ENCODE results near the gene EML1.
"Not testable (repeated sequence)": the region's sequence is repeated elsewhere in the genome, so short reads cannot be mapped to it uniquely, and the experiment has no call there.

EML1 gene

DNA sequence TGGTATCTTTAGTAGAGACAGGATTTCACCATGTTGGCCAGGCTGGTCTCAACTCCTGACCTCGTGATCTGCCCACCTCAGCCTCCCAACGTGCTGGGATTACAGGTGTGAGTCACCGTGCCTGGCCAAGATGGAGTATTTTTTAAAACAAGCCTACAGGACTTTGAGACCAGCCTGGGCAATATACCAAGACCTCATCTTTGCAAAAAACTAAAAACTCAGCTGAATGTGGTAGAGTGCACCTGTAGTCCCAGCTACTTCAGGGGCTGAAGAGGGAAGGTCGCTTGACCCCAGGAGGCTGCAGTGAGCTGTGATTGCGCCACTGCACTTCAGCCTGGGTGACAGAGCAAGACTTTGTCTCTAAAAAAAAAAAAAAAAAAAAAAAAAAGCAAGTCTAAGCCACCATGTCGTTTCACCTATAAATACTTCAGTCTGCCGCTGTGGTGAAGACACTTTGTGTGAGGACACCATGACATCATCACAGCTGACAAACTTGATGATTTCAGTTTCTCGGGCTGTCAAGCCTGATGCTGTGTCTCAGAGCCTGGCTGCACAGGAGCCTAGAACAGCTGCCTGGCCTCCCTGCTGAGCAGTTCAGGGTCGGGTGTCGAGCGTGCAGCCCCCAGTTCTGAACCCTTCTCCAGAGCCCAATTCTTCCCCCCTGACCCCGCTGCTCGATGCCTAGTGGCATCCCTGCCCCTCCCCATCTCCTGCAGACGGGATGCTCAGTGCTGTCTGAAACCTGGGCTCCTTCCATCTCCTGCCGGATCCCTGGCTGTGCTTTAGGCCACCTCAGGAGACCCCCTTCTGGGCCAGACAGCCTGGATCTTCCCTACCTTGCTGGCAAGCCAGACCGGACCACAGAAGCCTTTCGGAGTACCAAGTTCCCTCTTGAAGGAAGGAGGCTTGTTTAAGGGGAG lies 152.8 kb downstream of the EML1 start:
- FAIRE-seq = no peak

DNA sequence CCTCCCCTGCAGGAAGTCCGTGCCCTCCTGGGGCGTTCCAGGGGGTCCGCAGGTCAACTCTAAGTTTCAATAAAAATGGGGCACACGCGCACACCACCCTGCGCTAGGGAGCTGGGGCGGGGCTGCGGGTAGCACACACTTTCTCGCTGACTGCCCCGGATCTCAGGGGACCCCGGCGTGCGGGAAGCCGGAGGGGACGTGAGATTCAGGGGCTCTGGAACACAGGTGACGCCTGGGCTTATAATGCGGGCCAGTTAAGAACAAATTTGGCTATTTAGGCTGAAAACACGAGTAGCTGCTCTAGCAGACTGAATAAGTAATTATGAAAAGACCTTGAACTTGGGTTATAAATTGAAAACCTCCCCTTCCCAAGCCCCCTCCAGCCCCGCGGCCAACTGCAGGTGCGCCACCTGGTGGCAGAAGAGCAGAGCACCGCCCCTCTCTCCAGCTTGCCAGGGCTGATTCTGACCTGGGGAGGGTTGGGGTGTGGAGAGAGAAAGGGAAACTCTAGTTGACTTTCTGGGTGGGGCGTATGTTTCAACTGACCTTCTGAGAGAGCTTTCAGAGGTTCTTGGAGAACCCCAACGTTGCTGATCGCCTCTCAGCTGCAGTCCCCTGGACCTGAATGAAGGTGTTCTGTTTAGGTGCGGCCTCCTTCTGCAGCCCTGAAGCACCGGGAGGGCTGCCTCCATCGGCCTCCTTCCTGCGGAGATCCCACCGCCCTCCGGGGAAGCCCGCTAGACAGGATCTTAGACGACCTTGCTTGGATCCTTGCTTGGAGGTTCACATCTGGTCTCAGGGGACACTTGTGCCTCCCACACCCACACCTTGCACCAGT lies 153.7 kb downstream of the EML1 start:
- FAIRE-seq = no peak

DNA sequence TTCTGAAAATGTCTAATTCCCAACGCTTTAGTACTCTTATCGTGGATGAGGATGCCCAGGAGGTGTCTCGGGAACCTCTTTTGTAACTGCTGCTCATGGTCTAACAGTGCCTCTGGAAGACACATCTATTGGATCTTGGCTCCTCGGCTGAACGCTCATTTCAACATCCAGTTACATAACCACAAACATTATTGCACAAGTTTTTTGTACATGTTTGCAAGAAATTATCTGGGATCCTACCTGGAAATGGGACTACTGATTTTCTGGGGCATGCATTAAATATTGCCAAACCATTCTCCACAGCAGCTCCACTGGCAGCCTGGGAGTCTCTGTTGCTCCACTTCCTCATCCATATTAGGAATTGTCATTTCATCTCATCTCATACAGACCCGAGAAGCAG lies 154.5 kb downstream of the EML1 start:
- FAIRE-seq = no peak

DNA sequence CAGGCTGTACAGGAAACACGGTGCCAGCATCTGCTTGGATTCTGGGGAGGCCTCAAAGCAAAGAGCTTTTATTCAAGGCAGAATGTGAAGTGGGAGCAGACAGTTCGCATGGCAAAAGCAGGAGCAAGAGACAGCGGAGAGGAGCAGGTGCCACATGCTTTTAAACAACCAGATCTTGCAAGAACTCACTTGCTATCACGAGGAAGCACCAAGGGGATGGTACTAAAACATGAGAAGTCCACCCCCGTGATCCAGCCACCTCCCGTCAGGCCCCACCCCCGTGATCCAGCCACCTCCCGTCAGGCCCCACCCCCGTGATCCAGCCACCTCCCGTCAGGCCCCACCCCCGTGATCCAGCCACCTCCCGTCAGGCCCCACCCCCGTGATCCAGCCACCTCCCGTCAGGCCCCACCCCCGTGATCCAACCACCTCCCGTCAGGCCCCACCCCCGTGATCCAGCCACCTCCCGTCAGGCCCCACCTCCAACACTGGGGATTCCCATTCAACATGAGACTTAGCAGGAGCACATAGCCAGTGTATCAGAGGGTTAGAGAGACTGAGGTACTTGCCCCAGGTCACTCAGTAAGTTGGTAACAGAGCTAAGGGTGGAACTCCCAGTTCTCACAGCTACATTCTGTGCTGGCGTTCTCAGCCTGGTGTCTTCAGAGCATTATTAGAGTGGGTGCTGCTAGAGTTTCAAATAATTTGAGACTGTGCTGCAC lies 156.0 kb downstream of the EML1 start:
- FAIRE-seq = not testable (repeated sequence)

DNA sequence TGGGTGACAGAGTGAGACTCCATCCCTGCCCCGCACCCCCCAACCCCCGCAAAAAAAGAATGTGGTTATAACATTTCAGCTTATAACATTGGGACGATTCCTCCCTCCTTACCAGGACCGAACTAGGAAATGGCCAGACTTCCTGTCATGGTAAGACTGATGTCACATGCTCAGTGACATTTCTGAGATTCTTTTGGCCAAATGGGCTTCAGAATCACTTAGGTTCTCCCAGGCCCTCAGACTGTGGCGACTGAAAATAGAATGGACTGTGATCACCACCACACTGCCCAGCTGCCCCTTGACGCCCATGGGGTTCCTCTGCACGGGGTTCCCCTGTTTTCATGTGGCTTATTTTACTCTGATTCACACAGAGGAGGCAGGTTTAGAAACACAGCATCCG lies 157.0 kb downstream of the EML1 start:
- no peak for FAIRE-seq

DNA sequence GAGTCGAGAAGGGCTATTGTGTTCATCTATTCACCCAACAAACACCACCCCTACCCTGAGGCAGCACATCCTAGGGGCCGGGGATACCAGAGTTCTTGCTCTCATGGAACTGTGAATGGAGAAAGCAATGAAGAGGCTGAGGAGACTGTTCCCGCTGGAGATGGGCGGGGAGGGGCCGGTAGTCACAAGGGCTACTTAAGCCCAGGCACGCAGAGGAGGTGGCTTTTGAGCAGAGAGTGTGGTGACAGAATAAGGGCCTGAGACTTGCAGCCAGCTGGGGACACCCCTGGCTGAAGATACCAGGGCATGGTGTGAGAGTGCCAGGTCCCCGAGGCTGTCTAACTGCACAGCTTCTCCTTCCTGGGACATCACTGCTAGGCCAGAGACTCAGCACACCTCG lies 157.9 kb downstream of the EML1 start:
- FAIRE-seq = no peak

DNA sequence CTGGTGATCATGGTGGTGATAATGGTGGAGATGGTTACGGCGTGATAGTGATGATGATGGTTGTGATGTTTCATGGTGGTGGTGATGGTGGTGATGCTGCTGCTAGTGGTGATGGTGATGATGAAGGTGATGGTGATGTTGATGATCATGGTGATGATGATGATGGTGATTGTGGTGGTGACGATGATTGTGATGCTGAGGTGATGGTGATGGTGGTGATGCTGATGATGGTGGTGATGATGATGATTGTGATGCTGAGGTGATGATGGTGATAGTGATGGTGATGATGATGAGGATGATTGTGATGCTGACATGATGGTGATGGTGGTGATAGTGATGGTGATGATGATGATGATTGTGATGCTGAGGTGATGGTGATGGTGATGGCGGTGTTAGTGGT lies 158.8 kb downstream of the EML1 start:
- no peak for FAIRE-seq

DNA sequence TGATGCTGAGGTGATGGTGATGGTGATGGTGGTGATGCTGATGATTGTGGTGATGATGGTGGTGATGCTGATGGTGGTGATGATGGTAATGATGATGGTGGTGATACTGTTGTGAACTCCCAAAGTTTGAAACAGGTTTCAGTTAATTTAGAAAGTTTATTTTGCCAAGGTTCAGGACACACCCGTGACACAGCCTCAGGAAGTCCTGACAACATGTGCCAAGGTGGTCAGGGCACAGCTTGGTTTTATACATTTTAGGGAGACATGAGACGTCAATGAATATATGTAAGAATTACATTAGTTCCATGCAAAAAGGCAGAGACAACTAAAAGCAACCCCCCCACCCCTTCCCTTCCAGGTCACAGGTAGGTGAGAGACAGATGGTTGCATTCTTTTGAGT lies 159.2 kb downstream of the EML1 start:
- FAIRE-seq = no peak

DNA sequence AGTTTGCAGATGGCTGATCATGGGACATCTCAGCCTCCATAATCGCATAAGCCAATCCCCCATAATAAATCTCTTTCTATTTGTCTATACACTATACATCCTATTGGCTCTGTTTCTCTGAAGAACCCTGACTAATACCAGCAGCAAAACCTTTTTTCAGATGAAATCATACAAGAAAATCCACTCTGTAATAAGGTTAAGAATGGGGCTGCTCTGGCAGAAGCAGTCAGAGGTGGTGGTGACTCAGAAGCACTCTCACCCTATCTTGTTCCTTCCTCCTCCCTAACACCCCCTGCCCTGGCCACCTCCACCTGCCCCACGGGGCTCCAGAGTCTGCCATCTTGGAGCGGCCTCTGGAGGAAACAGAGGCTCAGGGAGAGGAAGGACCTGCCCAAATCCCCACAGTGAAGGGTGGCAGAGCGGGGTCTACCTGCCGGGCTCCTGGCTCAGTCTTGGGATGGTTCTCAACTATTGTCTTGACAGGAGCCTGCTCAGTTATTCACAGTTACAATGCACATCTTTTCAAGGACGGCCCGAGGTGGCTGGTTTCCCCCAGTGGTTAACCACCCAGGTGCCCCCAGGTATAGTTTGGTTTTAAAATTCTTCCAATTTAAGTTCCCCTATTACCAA lies 162.7 kb downstream of the EML1 start:
- FAIRE-seq = no peak

DNA sequence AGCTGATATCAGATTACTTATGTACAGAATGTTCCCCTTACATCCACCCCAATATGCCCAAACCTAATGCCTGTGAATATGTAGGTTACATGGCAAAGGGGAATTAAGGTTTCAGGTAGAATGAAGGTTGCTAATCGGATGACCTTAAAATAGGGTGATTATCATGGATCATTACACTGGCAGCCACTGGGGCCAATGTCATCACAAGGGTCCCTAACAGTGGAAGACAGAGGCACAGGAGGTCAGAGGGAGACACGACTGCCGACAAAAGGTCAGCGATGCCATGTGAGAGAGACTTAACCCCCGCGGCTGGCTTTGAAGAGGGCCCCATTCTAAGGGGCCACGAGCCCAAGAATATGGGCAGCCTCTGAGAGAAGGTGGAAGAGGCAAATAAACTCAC lies 165.2 kb downstream of the EML1 start:
- no peak for FAIRE-seq

DNA sequence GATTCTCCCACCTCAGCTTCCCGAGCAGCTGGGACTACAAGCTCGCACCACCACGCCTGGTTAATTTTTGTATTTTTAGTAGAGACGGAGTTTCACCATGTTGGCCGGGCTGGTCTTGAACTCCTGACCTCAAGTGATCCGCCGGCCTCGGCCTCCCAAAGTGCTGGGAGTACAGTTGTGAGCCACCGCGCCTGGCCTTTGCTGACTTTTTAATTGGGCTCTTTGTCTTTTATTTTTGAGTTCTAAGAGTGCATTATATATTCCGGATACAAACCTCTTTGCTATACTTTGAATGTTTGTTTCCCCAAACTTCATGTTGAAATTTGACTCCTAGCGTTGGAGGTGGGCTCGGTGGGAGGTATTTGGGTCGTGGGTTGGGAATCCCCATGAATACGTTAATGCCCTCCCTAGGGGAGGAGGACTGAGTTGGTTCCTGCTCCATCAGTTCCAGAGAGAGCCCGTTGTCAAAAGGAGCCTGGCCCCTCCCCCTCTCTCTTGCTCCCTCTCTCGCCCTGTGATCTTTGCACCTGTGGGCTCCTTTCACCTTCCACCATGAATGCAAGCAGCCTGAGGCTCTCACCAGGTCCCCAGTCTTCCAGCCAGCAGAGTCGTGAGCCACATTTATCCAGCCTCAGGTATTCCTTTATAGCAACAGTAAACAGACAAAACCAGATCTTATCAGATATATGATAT lies 168.8 kb downstream of the EML1 start:
- FAIRE-seq = no peak

DNA sequence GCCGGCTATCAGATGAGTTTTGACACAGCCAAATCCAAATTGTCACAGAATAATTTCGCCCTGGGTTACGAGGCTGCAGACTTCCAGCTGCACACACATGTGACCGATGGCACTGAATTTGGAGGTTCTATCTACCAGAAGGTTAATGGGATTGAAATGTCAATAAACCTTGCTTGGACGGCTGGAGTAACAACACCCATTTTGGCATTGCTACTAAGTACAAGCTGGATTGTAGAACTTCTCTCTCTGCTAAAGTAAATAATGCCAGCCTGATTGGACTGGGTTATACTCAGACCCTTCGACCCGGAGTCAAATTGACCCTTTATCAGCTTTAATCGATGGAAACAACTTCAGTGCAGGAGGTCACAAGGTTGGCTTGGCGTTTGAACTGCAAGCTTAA lies 171.8 kb downstream of the EML1 start:
- no peak for FAIRE-seq

DNA sequence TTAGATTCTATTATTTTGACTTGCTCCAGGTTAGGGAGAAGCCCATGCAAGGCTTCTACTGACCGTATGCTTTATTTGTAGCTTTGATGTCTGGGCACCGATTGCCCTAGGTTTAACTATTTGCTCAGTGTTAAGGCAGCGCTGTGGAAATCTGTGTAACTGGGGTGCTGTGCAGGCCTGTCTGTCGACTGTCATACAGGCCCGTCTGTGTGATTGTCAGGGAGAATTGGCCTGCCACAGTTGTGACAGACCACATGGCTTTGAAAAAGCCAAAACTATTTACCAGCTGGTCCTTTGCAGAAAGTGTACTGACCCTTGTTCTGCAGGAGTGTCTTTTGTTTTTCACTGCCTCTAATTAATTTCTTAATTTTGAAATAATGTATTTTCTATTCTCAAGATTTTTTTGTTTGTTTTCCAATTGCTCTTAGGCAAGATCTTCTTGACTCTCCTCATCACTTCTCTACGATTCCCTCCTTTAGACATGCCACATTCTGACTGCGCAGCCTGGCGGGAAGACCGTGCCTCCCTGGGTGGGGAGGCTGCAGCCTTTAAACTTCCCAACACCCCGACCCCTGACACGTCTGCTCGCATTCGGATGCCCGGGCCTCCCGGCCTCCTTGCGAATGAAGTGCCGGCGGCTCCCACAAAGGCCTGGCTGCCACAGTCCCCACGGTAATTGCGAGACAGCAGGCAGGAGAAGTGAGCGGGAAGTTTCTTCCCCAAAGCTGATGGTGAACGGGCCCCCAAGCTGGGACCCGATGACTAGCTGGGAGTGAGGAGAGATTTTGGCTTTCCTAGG lies 173.0 kb downstream of the EML1 start:
- no peak for FAIRE-seq

DNA sequence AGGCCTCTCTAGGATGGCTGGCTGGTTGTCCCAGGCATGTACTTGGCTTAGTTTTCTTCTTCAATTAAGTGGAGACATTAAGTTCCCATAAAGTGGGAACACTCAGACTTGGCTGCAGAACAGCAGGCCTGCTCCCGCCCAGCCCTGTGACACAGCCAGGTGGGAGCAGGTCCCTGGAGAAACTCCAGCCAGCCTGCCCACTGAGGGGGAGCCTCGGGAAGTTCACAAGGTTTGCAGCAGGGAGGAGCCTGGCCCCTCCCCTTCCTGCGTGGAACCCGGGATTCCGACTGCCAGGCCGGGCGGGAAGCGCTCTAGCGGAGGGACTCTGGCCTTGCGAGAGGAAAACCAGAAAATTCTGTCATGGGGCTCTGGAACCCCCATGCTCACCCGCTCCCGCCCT lies 173.7 kb downstream of the EML1 start:
- no peak for FAIRE-seq

DNA sequence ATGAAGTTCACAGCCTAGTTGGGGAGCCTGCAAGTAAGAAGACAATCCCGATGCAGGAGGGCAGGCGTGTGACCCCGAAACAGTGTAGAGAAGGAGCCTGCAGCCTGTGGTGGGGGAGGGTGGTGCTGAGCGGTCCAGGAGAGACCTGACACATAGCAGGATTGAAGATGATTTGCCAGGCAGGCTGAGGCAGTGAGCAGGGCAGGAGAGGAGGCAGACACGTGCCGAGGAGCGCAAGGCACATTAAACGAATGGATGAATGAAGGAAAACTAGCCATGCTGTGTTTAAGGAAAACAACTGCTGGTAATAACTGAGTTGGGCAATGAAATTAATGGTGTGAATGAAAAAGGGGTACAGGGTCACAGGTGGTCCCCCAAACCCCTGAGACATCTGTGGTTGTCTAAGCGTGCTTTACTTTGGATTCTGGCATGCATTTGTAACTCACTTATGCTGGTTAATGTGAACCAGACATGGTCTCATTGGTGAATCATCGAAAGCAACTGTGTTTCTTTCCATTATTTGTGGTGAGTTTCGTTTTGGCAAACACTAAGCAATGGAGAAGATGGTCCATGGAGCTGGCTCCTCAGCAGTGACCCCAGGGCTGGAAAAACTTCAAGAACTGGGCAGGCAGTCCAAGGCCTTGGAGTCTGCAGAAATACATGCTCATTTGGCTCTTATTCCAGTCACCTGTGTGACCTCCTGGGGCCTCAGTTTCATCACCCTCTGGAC lies 175.1 kb downstream of the EML1 start:
- no peak for FAIRE-seq

DNA sequence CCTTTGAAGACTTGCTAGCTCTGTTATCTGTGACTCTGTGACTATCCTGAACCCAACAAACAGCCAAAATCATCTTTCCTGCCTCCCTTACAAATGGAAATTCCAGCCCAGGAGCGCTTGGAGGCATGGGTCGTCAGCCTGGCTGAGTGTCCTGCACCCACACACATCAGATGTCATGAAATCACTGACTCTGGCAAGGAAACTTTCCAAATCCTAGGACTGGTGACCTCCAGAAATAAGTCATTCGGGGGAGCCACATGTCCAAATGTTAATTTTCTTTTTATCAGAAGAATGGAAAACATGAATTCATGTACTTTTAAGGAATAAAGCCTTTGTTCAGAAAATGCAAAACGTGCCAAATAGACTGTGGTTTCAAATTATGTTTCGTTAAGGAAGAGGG lies 175.7 kb downstream of the EML1 start:
- FAIRE-seq = no peak

DNA sequence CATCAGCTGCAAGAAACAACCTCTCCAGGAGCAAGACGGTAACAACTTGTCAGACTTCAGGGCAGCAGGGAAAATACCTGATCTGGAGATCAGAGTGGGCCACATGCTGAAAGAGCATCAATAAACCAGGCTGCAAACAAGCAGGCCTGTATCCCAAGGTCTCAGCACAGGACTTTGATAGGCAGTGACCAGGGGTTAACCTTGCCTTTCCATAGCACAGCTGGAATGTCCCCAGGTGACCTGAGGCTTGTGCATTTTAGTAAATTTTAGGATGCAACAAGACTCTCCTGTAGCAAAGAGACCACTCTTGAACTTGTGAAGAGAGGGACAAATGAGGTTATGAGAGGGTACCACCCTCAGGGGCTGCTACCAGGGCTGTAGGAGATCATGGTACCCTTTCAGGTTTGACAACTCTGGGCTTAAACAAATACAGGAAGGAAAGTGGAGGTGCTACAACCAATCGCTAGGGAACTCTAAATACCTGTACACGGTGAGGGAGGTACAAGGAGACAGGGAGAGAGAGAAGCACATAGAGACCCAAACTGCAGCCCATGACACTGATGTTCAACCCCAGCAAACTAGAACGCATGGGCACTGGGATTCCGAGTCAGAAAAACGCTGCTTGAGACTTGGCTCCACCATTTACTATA lies 176.6 kb downstream of the EML1 start:
- no peak for FAIRE-seq

DNA sequence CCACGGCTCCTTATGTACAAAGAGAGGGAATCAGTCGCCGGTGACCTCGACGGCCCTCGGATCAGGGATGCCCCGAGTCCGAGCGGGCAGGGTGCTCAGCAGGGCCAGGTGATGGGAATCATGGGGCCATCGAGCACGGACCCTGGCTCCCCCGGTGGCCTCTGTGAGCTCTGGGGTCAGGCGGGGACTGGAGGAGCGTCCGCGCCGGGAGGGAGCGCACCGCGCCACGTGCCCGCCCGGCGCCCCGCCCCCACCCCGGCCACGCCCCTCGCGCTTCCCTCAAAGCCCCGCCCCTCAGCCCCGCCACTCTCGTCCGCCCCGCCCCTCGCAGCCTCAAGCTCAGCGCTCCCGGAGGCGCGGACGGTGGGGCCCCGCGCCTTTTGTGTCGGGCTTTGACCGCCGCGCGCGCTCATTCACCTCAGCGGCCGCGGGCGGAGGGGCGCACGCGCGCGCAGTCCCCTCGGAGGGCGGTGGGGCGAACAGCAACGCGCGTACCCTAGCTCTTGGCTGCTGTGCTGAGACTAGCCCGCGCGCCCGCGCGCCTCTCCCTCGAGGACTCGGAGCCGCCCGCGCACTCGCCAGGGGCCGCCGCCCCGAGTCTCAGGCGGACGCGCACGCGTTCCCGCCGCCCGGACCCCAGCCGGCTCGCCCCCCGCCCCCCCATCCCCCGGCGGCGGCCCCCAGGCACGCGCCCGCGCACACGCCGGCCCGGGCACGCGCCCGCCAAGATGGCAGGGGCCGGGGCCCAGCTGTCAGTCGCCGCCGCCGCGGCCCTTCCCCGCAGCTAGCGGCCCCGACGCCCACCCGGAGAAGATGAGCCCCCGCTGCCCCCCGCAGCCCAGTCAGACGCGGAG lies 178.1 kb downstream of the EML1 start:
- no peak for FAIRE-seq
